Eye (tissue), 1 donor: Measurements from ENCODE around the gene CDC40.

ENCODE experiments used
- DNase-seq: peaks from one replicate; pipeline ENCODE4 v3.0.0-alpha.2; 2015

Gene CDC40

GRCh38 chr6:110180228-110181008, at the start of gene CDC40:
TSS of gene CDC40 (plus strand) at chr6:110180427. CDS start at chr6:110180445, 18 bp downstream.
- DNase-seq, result no peak

- no peak for DNase-seq
These were observed 42.0 kb upstream of the CDC40 start for GRCh38 chr6:110137924-110138887.

GRCh38 chr6:110139052-110139451, 41.2 kb upstream of the CDC40 start:
- DNase-seq, result no peak

- DNase-seq, result no peak
These were observed 39.6 kb upstream of the CDC40 start for GRCh38 chr6:110140650-110141049.

GRCh38 chr6:110147870-110148269, 32.4 kb upstream of the CDC40 start:
- no peak for DNase-seq

- no peak for DNase-seq
These were observed 21.7 kb upstream of the CDC40 start for GRCh38 chr6:110158479-110158878.

GRCh38 chr6:110170081-110170480, 10.1 kb upstream of the CDC40 start:
- no peak for DNase-seq

- no peak for DNase-seq
These were observed 6.6 kb upstream of the CDC40 start for GRCh38 chr6:110173506-110174132.

GRCh38 chr6:110178626-110179405, 1.4 kb upstream of the CDC40 start:
- DNase-seq, result peak; percentile 86

GRCh38 chr6:110179406-110180227, 610 bp upstream of the CDC40 start, which contains the start of gene WASF1:
TSS of gene WASF1 (minus strand) at chr6:110179670. CDS start at chr6:110127601, 52,069 bp downstream.
- DNase-seq, result peak; percentile 100

GRCh38 chr6:110181131-110182030, 1.2 kb downstream of the CDC40 start:
- no peak for DNase-seq

GRCh38 chr6:110183292-110183885, 3.2 kb downstream of the CDC40 start:
- DNase-seq, result no peak

- no peak for DNase-seq
These were observed 5.7 kb downstream of the CDC40 start for GRCh38 chr6:110185879-110186278.

- DNase-seq, result no peak
These were observed 8.6 kb downstream of the CDC40 start for GRCh38 chr6:110188791-110189190.

- no peak for DNase-seq
These were observed 10.5 kb downstream of the CDC40 start for GRCh38 chr6:110190726-110191125.

GRCh38 chr6:110191477-110191876, 11.2 kb downstream of the CDC40 start:
- DNase-seq, result no peak

- no peak for DNase-seq
These were observed 15.4 kb downstream of the CDC40 start for GRCh38 chr6:110195639-110196038.

- no peak for DNase-seq
These were observed 16.6 kb downstream of the CDC40 start for GRCh38 chr6:110196874-110197273.

- no peak for DNase-seq
These were observed 18.3 kb downstream of the CDC40 start for GRCh38 chr6:110198561-110198960.
